ENCODE data around the gene GGT1.
"Not testable (repeated sequence)": the region's sequence is repeated elsewhere in the genome, so short reads cannot be mapped to it uniquely, and the experiment has no call there.

The GGT1 gene

GRCh38 chr22:24642307-24642706 lies 39.3 kb downstream of the GGT1 start:
- not testable (repeated sequence) for DNase-seq

DNA sequence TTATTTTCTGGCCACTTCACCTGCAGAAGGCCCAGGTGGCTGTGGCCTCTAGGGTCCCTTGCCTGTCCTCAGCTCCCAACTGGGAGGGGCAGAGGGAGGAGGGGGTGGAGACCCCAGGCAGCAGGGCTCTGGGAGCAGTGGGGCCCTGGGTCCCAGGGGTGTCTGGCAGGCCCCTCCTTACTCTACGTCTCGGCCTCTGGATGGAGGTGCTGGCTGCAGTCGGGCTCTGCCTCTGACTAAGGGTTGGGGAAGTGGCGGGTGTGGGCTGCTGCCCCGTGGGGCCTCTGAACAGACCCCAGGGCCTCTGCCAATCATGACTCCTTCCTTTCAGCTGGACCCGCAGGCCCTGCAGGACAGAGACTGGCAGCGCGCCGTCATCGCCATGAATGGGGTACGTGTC lies 41.4 kb downstream of the GGT1 start:
- not testable (repeated sequence) for DNase-seq

GRCh38 chr22:24645408-24646399 lies 42.7 kb downstream of the GGT1 start:
- DNase-seq, result not testable (repeated sequence)

GRCh38 chr22:24646756-24647155 lies 43.8 kb downstream of the GGT1 start:
- DNase-seq, result not testable (repeated sequence)

- DNase-seq, result not testable (repeated sequence)
Measured at GRCh38 chr22:24649371-24649770, 46.4 kb downstream of the GGT1 start.

- DNase-seq, result not testable (repeated sequence)
Measured at GRCh38 chr22:24650884-24651283, 47.9 kb downstream of the GGT1 start.

GRCh38 chr22:24665395-24665794 lies 62.4 kb downstream of the GGT1 start:
- not testable (repeated sequence) for DNase-seq

DNA sequence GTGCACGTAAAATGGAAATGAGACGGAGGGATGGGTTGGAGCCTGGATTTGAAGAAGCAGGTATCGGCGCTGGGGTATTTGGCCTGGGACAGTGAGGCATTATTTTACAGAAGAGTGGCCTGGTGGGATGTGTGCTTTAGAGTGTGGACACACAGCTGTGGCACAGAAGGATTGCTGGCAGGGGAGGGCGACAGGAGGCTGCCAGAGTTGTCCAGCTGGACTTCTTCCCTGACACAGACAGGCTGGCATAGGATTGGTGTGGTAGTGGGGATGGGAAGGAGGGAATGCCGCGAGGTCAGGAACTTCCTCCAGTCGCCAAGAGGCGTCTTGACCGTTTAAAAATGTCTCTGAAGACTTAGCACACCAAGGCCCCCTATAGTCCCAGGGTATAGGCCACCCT lies 64.9 kb downstream of the GGT1 start:
- not testable (repeated sequence) for DNase-seq

DNA sequence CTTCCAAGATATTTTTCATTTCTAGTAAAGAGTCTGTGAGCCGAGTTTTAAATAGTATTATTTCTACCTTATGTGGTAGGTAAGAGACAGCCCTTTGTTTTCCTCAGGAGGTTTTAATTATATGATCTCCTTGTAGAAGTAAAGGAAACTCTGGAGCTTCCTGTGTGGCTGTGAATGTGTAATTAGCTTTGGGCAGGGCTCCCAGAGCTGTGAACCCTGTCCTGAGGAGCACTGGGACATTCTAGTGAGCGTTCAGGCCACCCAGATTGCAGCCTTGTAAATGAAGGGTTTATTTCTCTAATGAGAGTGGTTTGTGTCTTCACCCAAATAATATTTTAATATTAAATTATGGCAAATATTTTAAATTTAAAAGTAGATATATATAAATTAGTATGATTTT lies 69.5 kb downstream of the GGT1 start:
- DNase-seq, result not testable (repeated sequence)

All from NCI-H345 (cell line).